K562 (cell line): Measurements from ENCODE around the gene TBC1D2. TPM values are rescaled to one million over a fixed set of nuclear protein-coding genes. Genes with fewer than 3 reads are reported as not detected.

Experiments
- ATF3 ChIP-seq, 2 experiments: fragments of 450-650 bp in 1 of 2; sonication (generic) in 1 of 2; formaldehyde crosslinking in 1 of 2; IDR thresholded peaks in 1 of 2; conservative IDR thresholded peaks in 1 of 2; 2 replicates each; pipeline versions ENCODE4 v1.6.1 to v1.8.1; 2016 to 2023; ENCODE audit warnings: mild to moderate bottlenecking in 2 of 2, moderate library complexity in 2 of 2, inconsistent platforms in 1 of 2, missing genetic modification reagents in 1 of 2
- ESRRA ChIP-seq: fragments of 450-650 bp; IDR thresholded peaks from 2 replicates; pipeline ENCODE4 v1.6.1; 2014; ENCODE audit warnings: low read depth, mild to moderate bottlenecking, moderate library complexity, borderline replicate concordance
- HDAC2 ChIP-seq: fragments of 450-650 bp; IDR thresholded peaks from 2 replicates; pipeline ENCODE4 v1.6.1; 2016; ENCODE audit warnings: mild to moderate bottlenecking
- HDAC3 ChIP-seq: fragments of 450-650 bp; IDR thresholded peaks from 2 replicates; pipeline ENCODE4 v1.6.1; 2018; ENCODE audit warnings: borderline replicate concordance, mild to moderate bottlenecking, moderate library complexity; ENCODE audit not compliant: partially characterized antibody
- HES1 ChIP-seq: fragments of 450-650 bp; IDR thresholded peaks from 2 replicates; pipeline ENCODE4 v1.6.1; 2016; ENCODE audit warnings: low read depth, mild to moderate bottlenecking, moderate library complexity
- ID3 ChIP-seq, 2 experiments: fragments of 250-450 bp in 1 of 2; fragments of 450-650 bp in 1 of 2; sonication (Bioruptor Pico) in 1 of 2; IDR thresholded peaks; 2 replicates each; pipeline versions ENCODE4 v1.6.1 to v1.8.0; 2016 to 2021; ENCODE audit warnings: mild to moderate bottlenecking in 2 of 2, moderate library complexity in 2 of 2, missing compliant biosample characterization in 1 of 2, missing genetic modification characterization in 1 of 2
- LARP7 ChIP-seq: fragments of 450-650 bp; IDR thresholded peaks from 2 replicates; pipeline ENCODE4 v1.6.1; 2016
- LEF1 ChIP-seq: fragments of 450-650 bp; IDR thresholded peaks from 2 replicates; pipeline ENCODE4 v1.6.1; 2016; ENCODE audit warnings: mild to moderate bottlenecking
- MTA1 ChIP-seq: fragments of 450-650 bp; IDR thresholded peaks from 2 replicates; pipeline ENCODE4 v1.6.1; 2017; ENCODE audit warnings: borderline replicate concordance
- NFXL1 ChIP-seq: fragments of 450-650 bp; formaldehyde crosslinking; IDR thresholded peaks from 2 replicates; pipeline ENCODE4 v1.4.0; 2021; ENCODE audit warnings: mild to moderate bottlenecking
- PHB2 ChIP-seq: fragments of 450-650 bp; IDR thresholded peaks from 2 replicates; pipeline ENCODE4 v1.6.1; 2017; ENCODE audit warnings: low read depth
- PML ChIP-seq: IDR thresholded peaks from 2 replicates; pipeline ENCODE4 v1.6.1; 2012; ENCODE audit warnings: low read length, inconsistent platforms
- SMAD4 ChIP-seq: fragments of 250-450 bp; sonication (Bioruptor Pico); conservative IDR thresholded peaks from 2 replicates; pipeline ENCODE4 v1.8.0; 2021; ENCODE audit warnings: inconsistent platforms, mild to moderate bottlenecking, moderate library complexity
- TRIM24 ChIP-seq, 2 experiments: fragments of 450-650 bp; IDR thresholded peaks; 2 replicates each; pipeline ENCODE4 v1.6.1; 2016
- ZNF232 ChIP-seq: sonication (generic); formaldehyde crosslinking; IDR thresholded peaks from 2 replicates; pipeline ENCODE4 v1.8.0; 2022; ENCODE audit warnings: mild to moderate bottlenecking, missing genetic modification reagents
- ZNF274 ChIP-seq: IDR thresholded peaks from 2 replicates; pipeline ENCODE4 v1.6.1; 2011; ENCODE audit warnings: low read depth, mild to moderate bottlenecking, low read length, moderate library complexity, borderline replicate concordance
- ZNF507 ChIP-seq: conservative IDR thresholded peaks from 2 replicates; pipeline ENCODE4 v1.6.1; 2017; ENCODE audit warnings: missing genetic modification characterization, missing compliant biosample characterization
- ZNF766 ChIP-seq: fragments of 200-800 bp; sonication (Bioruptor generic); conservative IDR thresholded peaks from 2 replicates; pipeline ENCODE4 v1.6.1; 2016; ENCODE audit warnings: missing genetic modification characterization, missing compliant biosample characterization
- polyA plus RNA-seq, 8 experiments: library from polyadenylated mRNA; depleted of rRNA in 4 of 8; stranded (reverse) in 5 of 8; unstranded in 3 of 8; fragments of >200 nt; fragmentation: Nextera tagmentation in 2 of 8; fragmentation: Illumina TruSeq in 1 of 8; extraction: Ambion mirVana in 2 of 8; extraction: Trizol in 1 of 8; gene quantifications; 2 replicates each; pipeline versions ENCODE4 v1.2.1 to v1.2.3, GENCODE V29; 2011 to 2014; ENCODE audit warnings: inconsistent platforms in 1 of 8, missing spikeins in 1 of 8
- total RNA-seq, 7 experiments: library from RNA; depleted of rRNA in 6 of 7; stranded (reverse); fragments of >200 nt in 6 of 7; fragmentation: Illumina TruSeq in 2 of 7; extraction: Trizol in 2 of 7; gene quantifications; 2 replicates each; pipeline versions ENCODE4 v1.2.1 to v1.2.3, GENCODE V29; 2011 to 2021; ENCODE audit warnings: low replicate concordance in 1 of 7
- TF ChIP-seq, protein P1 (sequence below): fragments of 450-650 bp; conservative IDR thresholded peaks from 2 replicates; pipeline ENCODE4 v1.6.1; 2016; ENCODE audit warnings: missing genetic modification characterization, low read depth, mild to moderate bottlenecking, missing compliant biosample characterization, moderate library complexity
- TF ChIP-seq, protein P2 (sequence below): fragments of 200-800 bp; sonication (Bioruptor generic); IDR thresholded peaks from 2 replicates; pipeline ENCODE4 v1.6.1; 2016; ENCODE audit warnings: missing genetic modification characterization, missing compliant biosample characterization

The TBC1D2 gene
- total and polyA plus RNA-seq, 9 of the 15 experiments (the other 6 are each of a cell fraction or from before 2014, with no cell fraction given) = 0.10 to 7.0 (median 2.5) TPM

- peak; percentile 75; the same call in 1 of the 2 replicates for TF ChIP-seq ZNF274
- no peak for TF ChIP-seq ZNF507 (tag)
- TF ChIP-seq, protein P1, sequence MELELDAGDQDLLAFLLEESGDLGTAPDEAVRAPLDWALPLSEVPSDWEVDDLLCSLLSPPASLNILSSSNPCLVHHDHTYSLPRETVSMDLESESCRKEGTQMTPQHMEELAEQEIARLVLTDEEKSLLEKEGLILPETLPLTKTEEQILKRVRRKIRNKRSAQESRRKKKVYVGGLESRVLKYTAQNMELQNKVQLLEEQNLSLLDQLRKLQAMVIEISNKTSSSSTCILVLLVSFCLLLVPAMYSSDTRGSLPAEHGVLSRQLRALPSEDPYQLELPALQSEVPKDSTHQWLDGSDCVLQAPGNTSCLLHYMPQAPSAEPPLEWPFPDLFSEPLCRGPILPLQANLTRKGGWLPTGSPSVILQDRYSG = peak; percentile 61
- TF ChIP-seq, protein P2, sequence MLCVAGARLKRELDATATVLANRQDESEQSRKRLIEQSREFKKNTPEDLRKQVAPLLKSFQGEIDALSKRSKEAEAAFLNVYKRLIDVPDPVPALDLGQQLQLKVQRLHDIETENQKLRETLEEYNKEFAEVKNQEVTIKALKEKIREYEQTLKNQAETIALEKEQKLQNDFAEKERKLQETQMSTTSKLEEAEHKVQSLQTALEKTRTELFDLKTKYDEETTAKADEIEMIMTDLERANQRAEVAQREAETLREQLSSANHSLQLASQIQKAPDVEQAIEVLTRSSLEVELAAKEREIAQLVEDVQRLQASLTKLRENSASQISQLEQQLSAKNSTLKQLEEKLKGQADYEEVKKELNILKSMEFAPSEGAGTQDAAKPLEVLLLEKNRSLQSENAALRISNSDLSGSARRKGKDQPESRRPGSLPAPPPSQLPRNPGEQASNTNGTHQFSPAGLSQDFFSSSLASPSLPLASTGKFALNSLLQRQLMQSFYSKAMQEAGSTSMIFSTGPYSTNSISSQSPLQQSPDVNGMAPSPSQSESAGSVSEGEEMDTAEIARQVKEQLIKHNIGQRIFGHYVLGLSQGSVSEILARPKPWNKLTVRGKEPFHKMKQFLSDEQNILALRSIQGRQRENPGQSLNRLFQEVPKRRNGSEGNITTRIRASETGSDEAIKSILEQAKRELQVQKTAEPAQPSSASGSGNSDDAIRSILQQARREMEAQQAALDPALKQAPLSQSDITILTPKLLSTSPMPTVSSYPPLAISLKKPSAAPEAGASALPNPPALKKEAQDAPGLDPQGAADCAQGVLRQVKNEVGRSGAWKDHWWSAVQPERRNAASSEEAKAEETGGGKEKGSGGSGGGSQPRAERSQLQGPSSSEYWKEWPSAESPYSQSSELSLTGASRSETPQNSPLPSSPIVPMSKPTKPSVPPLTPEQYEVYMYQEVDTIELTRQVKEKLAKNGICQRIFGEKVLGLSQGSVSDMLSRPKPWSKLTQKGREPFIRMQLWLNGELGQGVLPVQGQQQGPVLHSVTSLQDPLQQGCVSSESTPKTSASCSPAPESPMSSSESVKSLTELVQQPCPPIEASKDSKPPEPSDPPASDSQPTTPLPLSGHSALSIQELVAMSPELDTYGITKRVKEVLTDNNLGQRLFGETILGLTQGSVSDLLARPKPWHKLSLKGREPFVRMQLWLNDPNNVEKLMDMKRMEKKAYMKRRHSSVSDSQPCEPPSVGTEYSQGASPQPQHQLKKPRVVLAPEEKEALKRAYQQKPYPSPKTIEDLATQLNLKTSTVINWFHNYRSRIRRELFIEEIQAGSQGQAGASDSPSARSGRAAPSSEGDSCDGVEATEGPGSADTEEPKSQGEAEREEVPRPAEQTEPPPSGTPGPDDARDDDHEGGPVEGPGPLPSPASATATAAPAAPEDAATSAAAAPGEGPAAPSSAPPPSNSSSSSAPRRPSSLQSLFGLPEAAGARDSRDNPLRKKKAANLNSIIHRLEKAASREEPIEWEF (CRISPR knock-in tag) = 0 out of 2 replicates have a peak, but pooled peaks have one; percentile 53
- TF ChIP-seq SMAD4 = peak; percentile 97
- peak; percentile 88; the same call in 1 of the 2 replicates for TF ChIP-seq ESRRA
- TF ChIP-seq ID3 (CRISPR knock-in tag; IDR thresholded peaks at IDR 0.05) = no peak
- 0 out of 2 replicates have a peak, but pooled peaks have one; percentile 62 for TF ChIP-seq ID3 (tag; IDR thresholded peaks at IDR 0.05)
- TF ChIP-seq LARP7 = no peak
- TF ChIP-seq MTA1 = peak; percentile 77
- TF ChIP-seq PHB2 = peak; percentile 90
- peak; percentile 83 for TF ChIP-seq HDAC2
- TF ChIP-seq PML = peak; percentile 98
- peak; percentile 96 for TF ChIP-seq HDAC3
- peak; percentile 92 to 95 for TF ChIP-seq TRIM24 (IDR thresholded peaks at IDR 0.05)
- TF ChIP-seq ZNF766 (CRISPR knock-in tag) = peak; percentile 68
- no peak for TF ChIP-seq ZNF232 (CRISPR knock-in tag)
- TF ChIP-seq HES1 = peak; percentile 76; the same call in 1 of the 2 replicates
- TF ChIP-seq NFXL1 (CRISPR knock-in tag) = no peak
- peak; percentile 11; the same call in 1 of the 2 replicates for TF ChIP-seq ATF3 (IDR thresholded peaks at IDR 0.05)
- no peak for TF ChIP-seq ATF3 (CRISPR knock-in tag; conservative IDR thresholded peaks at IDR 0.05)
- peak; percentile 93 for TF ChIP-seq LEF1
These were observed 30.4 kb downstream of the TBC1D2 start (continued) for GRCh38 chr9:98225015-98225442.
